Measurements from ENCODE around the gene RIC8A. TPM values are rescaled to one million over a fixed set of nuclear protein-coding genes. Genes with fewer than 3 reads are reported as not detected.

The RIC8A gene
- total and polyA plus RNA-seq, 9 of the 15 experiments (the other 6 are each of a cell fraction or from before 2014, with no cell fraction given): 10.7 to 108 (median 72.1) TPM

DNA sequence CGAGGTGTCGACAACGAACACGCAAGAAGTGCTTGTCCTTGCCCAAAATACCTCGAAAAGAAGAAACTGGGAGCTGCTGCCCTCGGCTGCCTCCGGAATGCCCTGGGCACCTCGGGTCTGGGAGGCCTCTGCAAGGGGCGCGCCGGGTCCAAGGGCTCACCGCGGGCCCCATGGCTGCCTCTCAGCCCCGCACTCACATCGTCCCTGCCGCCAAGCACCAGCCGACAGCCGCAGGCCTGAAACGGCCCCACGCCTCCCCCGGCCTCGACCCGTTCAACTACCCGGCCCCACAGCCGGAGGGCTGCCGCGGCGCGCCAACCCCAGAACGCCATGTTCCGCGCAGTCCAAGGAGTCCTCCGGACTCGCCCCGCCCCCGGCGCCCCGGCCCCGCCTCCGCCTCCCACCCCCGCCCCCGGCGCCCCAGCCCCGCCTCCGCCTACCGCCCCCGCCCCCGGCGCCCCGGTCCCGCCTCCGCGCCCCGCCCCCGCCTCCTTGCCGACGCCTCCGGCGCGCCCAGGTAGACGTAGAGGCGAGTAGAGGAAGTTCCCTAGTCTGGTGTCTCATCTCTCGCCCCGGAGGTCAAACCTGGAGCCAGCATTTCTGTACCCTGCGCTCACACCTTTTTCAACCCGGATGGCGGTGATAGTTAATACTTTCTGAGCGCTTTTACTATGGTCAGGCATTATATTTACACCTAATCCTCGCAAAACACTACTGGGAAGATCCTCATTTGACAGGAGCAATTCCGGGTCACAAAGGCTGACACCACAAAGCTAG is 28.7 kb downstream of the RIC8A start, which contains the start of gene SIRT3 (continued):
- TF ChIP-seq BCLAF1 (IDR thresholded peaks at IDR 0.05; ENCODE audit: borderline replicate concordance in 1 of 2, control insufficient read depth in 1 of 2, low read depth in 2 of 2, low read length in 1 of 2) (0 out of 4 replicates have a peak, but pooled peaks of 1 of the 2 experiments have one; percentile 60), POLR2G (IDR thresholded peaks at IDR 0.05; ENCODE audit: low read depth, low read length) (peak; percentile 81), TEAD1 (CRISPR knock-in tag; IDR thresholded peaks at IDR 0.05) (peak in 1 of 2 experiments; percentile 45; a peak in 1 of 4 replicates), RBFOX2 (IDR thresholded peaks at IDR 0.05; ENCODE audit: low read depth, low read length) (peak; percentile 66), ATF1 (CRISPR knock-in tag; IDR thresholded peaks at IDR 0.05) (peak; percentile 51; the same call in 1 of the 2 replicates), ATF1 (tag; IDR thresholded peaks at IDR 0.05) (peak; percentile 86; the same call in 1 of the 2 replicates), HMBOX1 (IDR thresholded peaks at IDR 0.05) (no peak), RFX7 (CRISPR knock-in tag; IDR thresholded peaks at IDR 0.05) (no peak), CTCF (IDR thresholded peaks at IDR 0.05 in 2 of 3, conservative IDR thresholded peaks at IDR 0.05 in 1 of 3; ENCODE audit: insufficient read depth in 2 of 3, low read depth in 1 of 3, low read length in 3 of 3) (peak in 1 of 3 experiments; percentile 37; a peak in 2 of 6 replicates), FUS (optimal IDR thresholded peaks at IDR 0.05; ENCODE audit: low read depth, low read length) (no peak), ZFX (CRISPR knock-in tag; IDR thresholded peaks at IDR 0.05) (peak; percentile 93)
